ENCODE results near the gene SEC24C.

GRCh38 chr10:73788864-73789658, 44.9 kb downstream of the SEC24C start:
- TF ChIP-seq EZH2 (IDR thresholded peaks at IDR 0.05; ENCODE audit: insufficient read depth, low read length) = no peak
- no peak for TF ChIP-seq CTCF (IDR thresholded peaks at IDR 0.05; ENCODE audit: insufficient read depth, low read depth, low read length)

Measured in astrocyte (in vitro differentiated cells and primary cell).